Ovary (tissue), 9 donors: Measurements from ENCODE around the gene ANXA5. TPM values are rescaled to one million over a fixed set of nuclear protein-coding genes. Genes with fewer than 3 reads are reported as not detected.

Source experiments
- DNase-seq, 5 donors: peaks; one replicate each; pipeline ENCODE4 v3.0.0-alpha.2; 2019 to 2020
- H3K27ac ChIP-seq, 2 donors: fragments of 200-600 bp; one replicate each; pipeline versions ENCODE4 v1.5.1 to v1.8.0; 2019 to 2022
- H3K27me3 ChIP-seq: fragments of 200-600 bp; one replicate; pipeline ENCODE4 v1.8.0; 2022
- H3K36me3 ChIP-seq: fragments of 200-600 bp; sonication (generic); one replicate; pipeline ENCODE4 v1.5.1; 2019
- H3K4me1 ChIP-seq: one replicate; pipeline ENCODE4 v1.8.1; 2013; ENCODE audit warnings: mild to moderate bottlenecking, moderate library complexity; ENCODE audit not compliant: insufficient read depth
- H3K4me3 ChIP-seq: fragments of 200-600 bp; sonication (generic); one replicate; pipeline ENCODE4 v1.5.1; 2017
- H3K9me3 ChIP-seq, 2 donors: fragments of 200-600 bp in 1 of 2; sonication (generic) in 1 of 2; one replicate each; pipeline versions ENCODE4 v1.5.1 to v1.8.1; 2013 to 2019; ENCODE audit warnings: mild to moderate bottlenecking in 1 of 2, moderate library complexity in 1 of 2
- EP300 ChIP-seq: sonication (generic); formaldehyde crosslinking; IDR thresholded peaks from one replicate; pipeline ENCODE4 v1.6.1; 2017; ENCODE audit warnings: antibody characterized with exemption
- POLR2A ChIP-seq: fragments of 450-650 bp; IDR thresholded peaks from one replicate; pipeline ENCODE4 v1.6.1; 2017; ENCODE audit warnings: antibody characterized with exemption, mild to moderate bottlenecking, moderate library complexity
- WGBS, 3 donors: extraction: QIAGEN DNeasy Blood & Tissue Kit in 1 of 3; methylation state at CpG; one replicate each; pipeline versions ENCODE4 v1.1.5 to v1.1.7; 2013 to 2017; 5-methylcytosine and 5-hydroxymethylcytosine counted together
- intact Hi-C, 4 donors: fragments of 100-400 bp; cut with DNase I; formaldehyde crosslinking; loops; one replicate each; pipeline versions ENCODE4 v1.11.0 to v1.15.1; 2022 to 2023
- polyA plus RNA-seq, 2 donors: library from polyadenylated mRNA; stranded (reverse); fragments of 200-250 nt in 1 of 2; fragments of 350-450 nt in 1 of 2; fragmentation: Illumina TruSeq in 1 of 2; extraction: RNeasy Lipid Tissue Mini Kit (QIAGEN cat#74804) in 1 of 2; gene quantifications; one replicate each; pipeline ENCODE4 v1.2.3, GENCODE V29; 2013 to 2014
- total RNA-seq, 7 donors: library from RNA; depleted of rRNA in 2 of 7; stranded (reverse); fragments of >200 nt in 2 of 7; fragmentation: NEBNext Ultra II Directional in 3 of 7; extraction: Animal tissue kit (Norgen Biotek cat#: 25700) in 3 of 7; gene quantifications; one replicate each; pipeline versions ENCODE4 v1.1.0 to v1.2.4, GENCODE V29; 2016 to 2023
- TF ChIP-seq, protein P1 (sequence below), 3 donors: fragments of 450-650 bp in 2 of 3; fragments of 200-600 bp in 1 of 3; IDR thresholded peaks; one replicate each; pipeline versions ENCODE4 v1.5.1 to v1.8.0; 2016 to 2022; ENCODE audit warnings: antibody characterized with exemption in 3 of 3, mild to moderate bottlenecking in 1 of 3
- donor health status: DM: no; HTN: no; CAD: no; lungs with moderate emphysema.
- donor health status: DM: no; HTN: no; CAD: no.
- donor health status: Bipolar disorder and iron deficiency.
- donor health status: DM: yes; HTN: yes; CAD: no.
- donor health status: DM: no; HTN: no; CAD: no.
- donor health status: DM: yes; HTN: yes; CAD: no.

Gene ANXA5
- total and polyA plus RNA-seq, 9 donors, result 130 to 859 (median 261) TPM

GRCh38 chr4:121684016-121684415 is 12.8 kb downstream of the ANXA5 start:
- Histone ChIP-seq H3K4me3 (no peak overlapping the region), H3K27ac (no peak overlapping the region), H3K27me3 (no peaks in the 10 kb centered on the region), H3K36me3 (no peaks in the 10 kb centered on the region), H3K9me3 (no peaks in the 10 kb centered on the region), H3K4me1 (peaks cover 6% of the 10 kb centered on the region)
- intact Hi-C loops, result no loop called here
- no peak for DNase-seq
- 89 to 95% (median 89%) methylated on average over 1 of the region's 1 CpG for WGBS, 3 donors
- TF ChIP-seq, protein P1, sequence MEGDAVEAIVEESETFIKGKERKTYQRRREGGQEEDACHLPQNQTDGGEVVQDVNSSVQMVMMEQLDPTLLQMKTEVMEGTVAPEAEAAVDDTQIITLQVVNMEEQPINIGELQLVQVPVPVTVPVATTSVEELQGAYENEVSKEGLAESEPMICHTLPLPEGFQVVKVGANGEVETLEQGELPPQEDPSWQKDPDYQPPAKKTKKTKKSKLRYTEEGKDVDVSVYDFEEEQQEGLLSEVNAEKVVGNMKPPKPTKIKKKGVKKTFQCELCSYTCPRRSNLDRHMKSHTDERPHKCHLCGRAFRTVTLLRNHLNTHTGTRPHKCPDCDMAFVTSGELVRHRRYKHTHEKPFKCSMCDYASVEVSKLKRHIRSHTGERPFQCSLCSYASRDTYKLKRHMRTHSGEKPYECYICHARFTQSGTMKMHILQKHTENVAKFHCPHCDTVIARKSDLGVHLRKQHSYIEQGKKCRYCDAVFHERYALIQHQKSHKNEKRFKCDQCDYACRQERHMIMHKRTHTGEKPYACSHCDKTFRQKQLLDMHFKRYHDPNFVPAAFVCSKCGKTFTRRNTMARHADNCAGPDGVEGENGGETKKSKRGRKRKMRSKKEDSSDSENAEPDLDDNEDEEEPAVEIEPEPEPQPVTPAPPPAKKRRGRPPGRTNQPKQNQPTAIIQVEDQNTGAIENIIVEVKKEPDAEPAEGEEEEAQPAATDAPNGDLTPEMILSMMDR (IDR thresholded peaks at IDR 0.05), result no peak
- TF ChIP-seq POLR2A, result no peak
- TF ChIP-seq EP300, result no peak

DNA sequence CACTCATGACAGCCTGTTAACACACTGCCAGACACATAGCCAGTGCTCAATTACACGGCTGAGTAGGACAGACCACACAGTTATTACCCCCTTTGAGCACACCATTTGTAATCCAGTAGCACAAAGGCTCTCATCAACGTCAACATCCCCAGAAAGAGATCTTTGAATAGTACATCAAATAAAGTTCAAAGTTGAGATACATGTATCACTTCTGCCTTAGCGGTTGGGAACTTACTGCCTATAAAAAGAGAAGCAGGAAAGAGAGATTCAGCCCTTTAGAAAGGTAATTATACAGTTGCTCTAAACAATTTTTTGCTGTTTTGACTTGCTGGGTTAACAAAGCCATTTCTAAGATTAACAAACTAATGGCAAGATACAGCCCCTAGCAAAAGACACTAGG is 16.2 kb downstream of the ANXA5 start:
- WGBS, 3 donors, result 83 to 92% (median 89%) methylated on average over 3 of the region's 3 CpGs
- Histone ChIP-seq H3K4me1 (peaks cover 2% of the 10 kb centered on the region), H3K4me3 (no peak overlapping the region), H3K27me3 (no peaks in the 10 kb centered on the region), H3K9me3 (no peaks in the 10 kb centered on the region), H3K36me3 (no peaks in the 10 kb centered on the region), H3K27ac (no peak overlapping the region)
- TF ChIP-seq, protein P1 (IDR thresholded peaks at IDR 0.05), result no peak
- no peak for TF ChIP-seq POLR2A
- TF ChIP-seq EP300, result no peak
- DNase-seq, result no peak
- intact Hi-C loops, result no loop called here

- no peak for DNase-seq
Observed at GRCh38 chr4:121679951-121680350, 16.8 kb downstream of the ANXA5 start.

DNA sequence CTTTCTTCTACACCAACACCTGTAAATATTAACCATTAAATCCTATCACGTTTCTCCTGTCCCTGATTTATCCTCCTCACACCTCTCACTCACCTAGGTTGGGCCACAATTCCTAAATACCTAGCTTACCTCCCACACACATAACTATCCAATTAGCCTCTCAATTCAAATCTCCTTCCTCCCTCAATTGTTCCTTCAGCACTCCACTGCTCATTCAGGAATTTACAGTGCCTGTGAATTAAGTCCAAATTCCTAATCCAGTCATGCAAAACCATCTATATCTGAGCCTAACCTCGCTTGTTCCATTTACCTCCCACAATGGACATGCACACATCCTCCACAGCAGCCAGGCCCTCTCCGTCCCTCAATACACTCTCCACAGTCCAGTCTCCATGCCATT is 17.5 kb downstream of the ANXA5 start:
- DNase-seq, result no peak
- Histone ChIP-seq H3K4me1 (peaks cover 2% of the 10 kb centered on the region), H3K4me3 (no peak overlapping the region), H3K36me3 (no peaks in the 10 kb centered on the region), H3K27ac (no peak overlapping the region), H3K27me3 (no peaks in the 10 kb centered on the region), H3K9me3 (no peaks in the 10 kb centered on the region)
- 58 to 64% (median 62%) methylated on average over 3 of the region's 3 CpGs for WGBS, 3 donors
- intact Hi-C loops, result loop anchor here in 2 of 4 donors (10.0 kb wide), 2 partner anchors 46 to 56 kb away; no protein-coding TSS in a partner anchor
- TF ChIP-seq, protein P1 (IDR thresholded peaks at IDR 0.05), result no peak
- TF ChIP-seq EP300, result no peak

More at GRCh38 chr4:121679951-121680350, 16.8 kb downstream of the ANXA5 start:
- TF ChIP-seq, protein P1 (IDR thresholded peaks at IDR 0.05), result no peak
- no peak for TF ChIP-seq POLR2A
- no peak for TF ChIP-seq EP300
- Histone ChIP-seq H3K27ac (no peak overlapping the region), H3K9me3 (no peaks in the 10 kb centered on the region), H3K36me3 (no peaks in the 10 kb centered on the region), H3K4me1 (peaks cover 2% of the 10 kb centered on the region), H3K27me3 (no peaks in the 10 kb centered on the region), H3K4me3 (no peak overlapping the region)
- intact Hi-C loops, result loop anchor here in 2 of 4 donors (10.0 kb wide), 2 partner anchors 45 to 55 kb away; no protein-coding TSS in a partner anchor
- WGBS, 3 donors, result 82 to 93% (median 84%) methylated on average over 4 of the region's 4 CpGs
